ENCODE results near the gene KLHL22. TPM values are rescaled to one million over a fixed set of nuclear protein-coding genes. Genes with fewer than 3 reads are reported as not detected.
"Not testable (repeated sequence)": the region's sequence is repeated elsewhere in the genome, so short reads cannot be mapped to it uniquely, and the experiment has no call there.

KLHL22 gene
- total and polyA plus RNA-seq, 4 donors: 2.0 to 20.3 (median 8.7) TPM

DNA sequence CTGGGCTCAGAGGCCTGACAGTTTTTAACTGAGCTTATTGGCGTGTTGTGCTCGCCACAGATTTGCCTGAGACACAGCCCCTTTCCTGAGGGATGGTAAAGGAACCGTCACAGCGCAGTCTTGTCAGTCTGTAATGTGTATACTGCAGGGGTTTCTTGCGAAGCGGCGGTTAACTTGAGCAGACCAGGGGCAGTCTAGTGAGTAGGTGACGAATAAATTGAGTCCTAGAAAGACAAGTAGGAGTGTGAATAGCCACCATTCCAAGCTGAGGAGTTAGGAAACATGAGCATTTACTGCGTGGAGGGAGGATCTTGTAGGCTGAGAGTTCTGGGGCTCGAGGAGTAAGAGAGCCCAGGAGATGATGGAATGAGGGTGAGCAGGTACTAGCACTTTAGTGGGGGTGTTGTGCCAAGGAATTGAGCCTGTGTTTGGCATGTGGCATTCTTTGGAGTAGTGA is 13.2 kb upstream of the KLHL22 start:
- H3K9ac ChIP-seq (ENCODE audit: low read depth in 1 of 2, low read length in 2 of 2): peak overlapping the region; percentile 8 to 32
- no peak for DNase-seq (ENCODE audit: low spot score)
- no peaks in the 10 kb centered on the region for H3K36me3 ChIP-seq (ENCODE audit: control insufficient read depth in 4 of 4, insufficient read depth in 3 of 4, low read depth in 1 of 4, low read length in 3 of 4)
- no peak for TF ChIP-seq HNF4G (IDR thresholded peaks at IDR 0.05)
- TF ChIP-seq, protein P1, sequence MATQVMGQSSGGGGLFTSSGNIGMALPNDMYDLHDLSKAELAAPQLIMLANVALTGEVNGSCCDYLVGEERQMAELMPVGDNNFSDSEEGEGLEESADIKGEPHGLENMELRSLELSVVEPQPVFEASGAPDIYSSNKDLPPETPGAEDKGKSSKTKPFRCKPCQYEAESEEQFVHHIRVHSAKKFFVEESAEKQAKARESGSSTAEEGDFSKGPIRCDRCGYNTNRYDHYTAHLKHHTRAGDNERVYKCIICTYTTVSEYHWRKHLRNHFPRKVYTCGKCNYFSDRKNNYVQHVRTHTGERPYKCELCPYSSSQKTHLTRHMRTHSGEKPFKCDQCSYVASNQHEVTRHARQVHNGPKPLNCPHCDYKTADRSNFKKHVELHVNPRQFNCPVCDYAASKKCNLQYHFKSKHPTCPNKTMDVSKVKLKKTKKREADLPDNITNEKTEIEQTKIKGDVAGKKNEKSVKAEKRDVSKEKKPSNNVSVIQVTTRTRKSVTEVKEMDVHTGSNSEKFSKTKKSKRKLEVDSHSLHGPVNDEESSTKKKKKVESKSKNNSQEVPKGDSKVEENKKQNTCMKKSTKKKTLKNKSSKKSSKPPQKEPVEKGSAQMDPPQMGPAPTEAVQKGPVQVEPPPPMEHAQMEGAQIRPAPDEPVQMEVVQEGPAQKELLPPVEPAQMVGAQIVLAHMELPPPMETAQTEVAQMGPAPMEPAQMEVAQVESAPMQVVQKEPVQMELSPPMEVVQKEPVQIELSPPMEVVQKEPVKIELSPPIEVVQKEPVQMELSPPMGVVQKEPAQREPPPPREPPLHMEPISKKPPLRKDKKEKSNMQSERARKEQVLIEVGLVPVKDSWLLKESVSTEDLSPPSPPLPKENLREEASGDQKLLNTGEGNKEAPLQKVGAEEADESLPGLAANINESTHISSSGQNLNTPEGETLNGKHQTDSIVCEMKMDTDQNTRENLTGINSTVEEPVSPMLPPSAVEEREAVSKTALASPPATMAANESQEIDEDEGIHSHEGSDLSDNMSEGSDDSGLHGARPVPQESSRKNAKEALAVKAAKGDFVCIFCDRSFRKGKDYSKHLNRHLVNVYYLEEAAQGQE (IDR thresholded peaks at IDR 0.05): no peak
- TF ChIP-seq RAD21 (IDR thresholded peaks at IDR 0.05): no peak
- no peak for TF ChIP-seq NR2F2 (IDR thresholded peaks at IDR 0.05)
- TF ChIP-seq FOXA1 (IDR thresholded peaks at IDR 0.05): no peak
- TF ChIP-seq, protein P2, sequence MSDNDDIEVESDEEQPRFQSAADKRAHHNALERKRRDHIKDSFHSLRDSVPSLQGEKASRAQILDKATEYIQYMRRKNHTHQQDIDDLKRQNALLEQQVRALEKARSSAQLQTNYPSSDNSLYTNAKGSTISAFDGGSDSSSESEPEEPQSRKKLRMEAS (IDR thresholded peaks at IDR 0.05): no peak
- TF ChIP-seq, protein P3, sequence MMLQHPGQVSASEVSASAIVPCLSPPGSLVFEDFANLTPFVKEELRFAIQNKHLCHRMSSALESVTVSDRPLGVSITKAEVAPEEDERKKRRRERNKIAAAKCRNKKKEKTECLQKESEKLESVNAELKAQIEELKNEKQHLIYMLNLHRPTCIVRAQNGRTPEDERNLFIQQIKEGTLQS (IDR thresholded peaks at IDR 0.05): no peak
- TF ChIP-seq, protein P4, sequence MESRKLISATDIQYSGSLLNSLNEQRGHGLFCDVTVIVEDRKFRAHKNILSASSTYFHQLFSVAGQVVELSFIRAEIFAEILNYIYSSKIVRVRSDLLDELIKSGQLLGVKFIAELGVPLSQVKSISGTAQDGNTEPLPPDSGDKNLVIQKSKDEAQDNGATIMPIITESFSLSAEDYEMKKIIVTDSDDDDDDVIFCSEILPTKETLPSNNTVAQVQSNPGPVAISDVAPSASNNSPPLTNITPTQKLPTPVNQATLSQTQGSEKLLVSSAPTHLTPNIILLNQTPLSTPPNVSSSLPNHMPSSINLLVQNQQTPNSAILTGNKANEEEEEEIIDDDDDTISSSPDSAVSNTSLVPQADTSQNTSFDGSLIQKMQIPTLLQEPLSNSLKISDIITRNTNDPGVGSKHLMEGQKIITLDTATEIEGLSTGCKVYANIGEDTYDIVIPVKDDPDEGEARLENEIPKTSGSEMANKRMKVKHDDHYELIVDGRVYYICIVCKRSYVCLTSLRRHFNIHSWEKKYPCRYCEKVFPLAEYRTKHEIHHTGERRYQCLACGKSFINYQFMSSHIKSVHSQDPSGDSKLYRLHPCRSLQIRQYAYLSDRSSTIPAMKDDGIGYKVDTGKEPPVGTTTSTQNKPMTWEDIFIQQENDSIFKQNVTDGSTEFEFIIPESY (IDR thresholded peaks at IDR 0.05): no peak
- no peak for TF ChIP-seq GABPA (IDR thresholded peaks at IDR 0.05 in 1 of 2, conservative IDR thresholded peaks at IDR 0.05 in 1 of 2)
- TF ChIP-seq, protein P5, sequence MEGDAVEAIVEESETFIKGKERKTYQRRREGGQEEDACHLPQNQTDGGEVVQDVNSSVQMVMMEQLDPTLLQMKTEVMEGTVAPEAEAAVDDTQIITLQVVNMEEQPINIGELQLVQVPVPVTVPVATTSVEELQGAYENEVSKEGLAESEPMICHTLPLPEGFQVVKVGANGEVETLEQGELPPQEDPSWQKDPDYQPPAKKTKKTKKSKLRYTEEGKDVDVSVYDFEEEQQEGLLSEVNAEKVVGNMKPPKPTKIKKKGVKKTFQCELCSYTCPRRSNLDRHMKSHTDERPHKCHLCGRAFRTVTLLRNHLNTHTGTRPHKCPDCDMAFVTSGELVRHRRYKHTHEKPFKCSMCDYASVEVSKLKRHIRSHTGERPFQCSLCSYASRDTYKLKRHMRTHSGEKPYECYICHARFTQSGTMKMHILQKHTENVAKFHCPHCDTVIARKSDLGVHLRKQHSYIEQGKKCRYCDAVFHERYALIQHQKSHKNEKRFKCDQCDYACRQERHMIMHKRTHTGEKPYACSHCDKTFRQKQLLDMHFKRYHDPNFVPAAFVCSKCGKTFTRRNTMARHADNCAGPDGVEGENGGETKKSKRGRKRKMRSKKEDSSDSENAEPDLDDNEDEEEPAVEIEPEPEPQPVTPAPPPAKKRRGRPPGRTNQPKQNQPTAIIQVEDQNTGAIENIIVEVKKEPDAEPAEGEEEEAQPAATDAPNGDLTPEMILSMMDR (IDR thresholded peaks at IDR 0.05; ENCODE audit: low read depth, low read length, missing input control): no peak
- no peak for TF ChIP-seq YY1 (IDR thresholded peaks at IDR 0.05)
- TF ChIP-seq EGR1 (IDR thresholded peaks at IDR 0.05; ENCODE audit: low read depth in 2 of 2): no peak
- no peak for TF ChIP-seq JUND (IDR thresholded peaks at IDR 0.05)
- no peak for TF ChIP-seq RXRA (IDR thresholded peaks at IDR 0.05)
- TF ChIP-seq FOXA2 (IDR thresholded peaks at IDR 0.05): no peak
- TF ChIP-seq TAF1 (conservative IDR thresholded peaks at IDR 0.05): no peak
- no peak for TF ChIP-seq SP1 (IDR thresholded peaks at IDR 0.05)
- no peak for TF ChIP-seq HNF4A (conservative IDR thresholded peaks at IDR 0.05)
- 62% methylated on average over 10 of the region's 10 CpGs for WGBS
- no peaks in the 10 kb centered on the region for H3K27me3 ChIP-seq (ENCODE audit: control insufficient read depth in 4 of 4, insufficient read depth in 4 of 4, low read length in 3 of 4)
- H3K4me1 ChIP-seq (ENCODE audit: control insufficient read depth in 4 of 4, insufficient read depth in 4 of 4, low read length in 3 of 4): peaks cover 4 to 27% (median 23%) of the 10 kb centered on the region in 4 donors
- H3K27ac ChIP-seq (ENCODE audit: low read depth in 1 of 2, low read length in 2 of 2): peak overlapping the region; percentile 65 to 83
- H3K9me3 ChIP-seq (ENCODE audit: control insufficient read depth in 4 of 4, low read length in 3 of 4): no peaks in the 10 kb centered on the region
- H3K4me3 ChIP-seq (ENCODE audit: low read depth in 1 of 3, low read length in 3 of 3): peak overlapping the region in 2 of 3 donors; percentile 7 to 51

DNA sequence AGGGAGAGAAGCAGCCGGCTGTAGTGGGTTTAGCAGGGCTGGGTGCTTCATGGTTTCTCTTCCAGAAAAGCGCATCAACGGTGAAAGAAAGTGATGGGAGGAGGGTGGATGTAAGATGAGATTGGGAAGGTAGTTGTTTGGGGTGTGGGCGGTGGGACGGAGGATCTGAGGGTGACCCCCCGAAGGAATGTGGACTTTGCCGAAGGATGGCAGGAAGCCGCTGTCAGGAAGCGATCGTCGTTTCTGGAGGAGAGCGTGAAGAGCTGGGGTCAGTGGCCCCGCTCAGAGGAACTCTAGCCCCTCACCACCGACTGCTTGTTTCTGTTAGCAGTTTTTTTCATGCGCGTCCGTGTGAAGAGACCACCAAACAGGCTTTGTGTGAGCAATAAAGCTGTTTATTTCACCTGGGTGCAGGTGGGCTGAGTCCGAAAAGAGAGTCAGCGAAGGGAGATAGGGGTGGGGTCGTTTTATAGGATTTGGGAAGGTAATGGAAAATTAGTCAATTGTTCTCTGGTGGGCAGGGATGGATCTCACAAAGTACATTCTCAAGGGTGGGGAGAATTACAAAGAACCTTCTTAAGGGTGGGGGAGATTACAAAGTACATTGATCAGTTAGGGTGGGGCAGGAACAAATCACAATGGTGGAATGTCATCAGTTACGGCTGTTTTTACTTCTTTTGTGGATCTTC is 12.6 kb upstream of the KLHL22 start:
- Histone ChIP-seq H3K4me3 (ENCODE audit: low read depth in 1 of 3, low read length in 3 of 3) (peak overlapping the region; percentile 66 to 86 (median 85)), H3K27ac (ENCODE audit: low read depth in 1 of 2, low read length in 2 of 2) (peak overlapping the region; percentile 89 to 95), H3K9ac (ENCODE audit: low read depth in 1 of 2, low read length in 2 of 2) (peak overlapping the region; percentile 48 to 51), H3K4me1 (ENCODE audit: control insufficient read depth in 4 of 4, insufficient read depth in 4 of 4, low read length in 3 of 4) (peaks cover 4 to 27% (median 23%) of the 10 kb centered on the region in 4 donors)
- H3K27me3 ChIP-seq (ENCODE audit: control insufficient read depth in 4 of 4, insufficient read depth in 4 of 4, low read length in 3 of 4); DNase-seq (ENCODE audit: low spot score); H3K36me3 ChIP-seq (ENCODE audit: control insufficient read depth in 4 of 4, insufficient read depth in 3 of 4, low read depth in 1 of 4, low read length in 3 of 4); H3K9me3 ChIP-seq (ENCODE audit: control insufficient read depth in 4 of 4, low read length in 3 of 4): not testable (repeated sequence)
- WGBS: 3% methylated on average over 21 of the region's 21 CpGs

Data from liver (tissue), 9 donors.